GM23338 (cell line): ENCODE results near the gene PNPLA8. TPM values are rescaled to one million over a fixed set of nuclear protein-coding genes. Genes with fewer than 3 reads are reported as not detected.
"Not testable (repeated sequence)": the region's sequence is repeated elsewhere in the genome, so short reads cannot be mapped to it uniquely, and the experiment has no call there.

Experiments
- ATAC-seq: fragments of 200-7000 bp; cut with Tn5 transposase; 3 replicates; pipeline ENCODE4 v1.9.1; 2020
- DNase-seq: peaks from one replicate; pipeline ENCODE4 v3.0.0-alpha.2; 2015; ENCODE audit warnings: low spot score
- H2AFZ ChIP-seq: fragments of 200-600 bp; sonication (generic); 2 replicates; pipeline ENCODE4 v1.8.0; 2016; ENCODE audit warnings: antibody characterized with exemption, mild to moderate bottlenecking, moderate library complexity
- H3F3A ChIP-seq: fragments of 200-600 bp; sonication (generic); replicated peaks from 2 replicates; pipeline ENCODE4 v1.8.0; 2017; ENCODE audit warnings: antibody characterized with exemption, mixed run types, low read depth
- H3K27ac ChIP-seq: fragments of 200-600 bp; sonication (generic); 2 replicates; pipeline ENCODE4 v1.6.1; 2016; ENCODE audit warnings: low read depth
- H3K27me3 ChIP-seq: fragments of 200-600 bp; sonication (generic); 2 replicates; pipeline ENCODE4 v1.8.0; 2016; ENCODE audit warnings: mild to moderate bottlenecking, mixed run types, moderate library complexity; ENCODE audit not compliant: insufficient read depth
- H3K36me3 ChIP-seq: fragments of 200-600 bp; sonication (generic); 2 replicates; pipeline ENCODE4 v1.8.0; 2016; ENCODE audit warnings: mild to moderate bottlenecking; ENCODE audit not compliant: insufficient read depth
- H3K4me1 ChIP-seq: fragments of 200-600 bp; sonication (generic); 2 replicates; pipeline ENCODE4 v1.8.0; 2016; ENCODE audit warnings: mild to moderate bottlenecking, moderate library complexity; ENCODE audit not compliant: insufficient read depth
- H3K4me2 ChIP-seq: fragments of 200-600 bp; sonication (generic); 2 replicates; pipeline ENCODE4 v1.7.1; 2017; ENCODE audit warnings: mixed run types
- H3K4me3 ChIP-seq: fragments of 200-600 bp; sonication (generic); 2 replicates; pipeline ENCODE4 v1.6.1; 2016; ENCODE audit warnings: mixed run types
- H3K79me2 ChIP-seq: fragments of 200-600 bp; sonication (generic); replicated peaks from 2 replicates; pipeline ENCODE4 v1.8.0; 2017; ENCODE audit warnings: mild to moderate bottlenecking; ENCODE audit not compliant: insufficient read depth
- H3K9me2 ChIP-seq: fragments of 200-600 bp; sonication (generic); 2 replicates; pipeline ENCODE4 v1.8.0; 2017; ENCODE audit not compliant: insufficient read depth
- H4K20me1 ChIP-seq: fragments of 200-600 bp; sonication (generic); replicated peaks from 2 replicates; pipeline ENCODE4 v1.8.0; 2017; ENCODE audit warnings: mild to moderate bottlenecking; ENCODE audit not compliant: insufficient read depth
- H3K27ac Mint-ChIP-seq: 2 replicates; pipeline ENCODE4 v1.8.0; 2020; ENCODE audit warnings: inconsistent platforms, mild to moderate bottlenecking, moderate library complexity, mixed read lengths
- H3K27me3 Mint-ChIP-seq: 3 replicates; pipeline ENCODE4 v1.8.0; 2022; ENCODE audit warnings: low read depth, mild to moderate bottlenecking, moderate library complexity, mixed read lengths, inconsistent platforms; ENCODE audit not compliant: insufficient read depth, poor library complexity
- H3K36me3 Mint-ChIP-seq: 3 replicates; pipeline ENCODE4 v1.8.0; 2021; ENCODE audit warnings: low read depth, mild to moderate bottlenecking, inconsistent platforms, moderate library complexity, mixed read lengths
- H3K4me1 Mint-ChIP-seq: 3 replicates; pipeline ENCODE4 v1.8.0; 2020; ENCODE audit warnings: mild to moderate bottlenecking, inconsistent platforms, mixed read lengths
- H3K4me3 Mint-ChIP-seq: 3 replicates; pipeline ENCODE4 v1.8.0; 2021; ENCODE audit warnings: moderate library complexity, mild to moderate bottlenecking, inconsistent platforms, mixed read lengths
- H3K9me3 Mint-ChIP-seq: 3 replicates; pipeline ENCODE4 v1.8.0; 2020; ENCODE audit warnings: moderate library complexity, mild to moderate bottlenecking, inconsistent platforms, mixed read lengths
- CTCF ChIP-seq, 2 experiments: fragments of 200-600 bp in 1 of 2; sonication (generic) in 1 of 2; conservative IDR thresholded peaks; 2 replicates each; pipeline versions ENCODE4 v1.5.1 to v1.6.1; 2016 to 2017; ENCODE audit warnings: antibody characterized with exemption in 2 of 2, low read depth in 2 of 2, mild to moderate bottlenecking in 2 of 2, moderate library complexity in 1 of 2
- STAT1 ChIP-seq: IDR thresholded peaks from one replicate; pipeline ENCODE4 v1.6.1; 2016; ENCODE audit warnings: antibody characterized with exemption; ENCODE audit not compliant: unreplicated experiment
- polyA plus RNA-seq: library from polyadenylated mRNA; unstranded; fragments of >200 nt; fragmentation: Nextera tagmentation; extraction: Ambion mirVana; gene quantifications from 2 replicates; pipeline ENCODE4 v1.2.1, GENCODE V29; 2016
- total RNA-seq: library from RNA; depleted of rRNA; stranded (reverse); fragments of >200 nt; shearing (Covaris generic); gene quantifications from 2 replicates; pipeline ENCODE4 v1.2.3, GENCODE V29; 2014
- TF ChIP-seq, protein P1 (sequence below): IDR thresholded peaks from one replicate; pipeline ENCODE4 v1.6.1; 2018; ENCODE audit warnings: antibody characterized with exemption; ENCODE audit not compliant: unreplicated experiment

The PNPLA8 gene
- total and polyA plus RNA-seq, 2 experiments from 2014 or later = 12.5 to 13.6 TPM

DNA sequence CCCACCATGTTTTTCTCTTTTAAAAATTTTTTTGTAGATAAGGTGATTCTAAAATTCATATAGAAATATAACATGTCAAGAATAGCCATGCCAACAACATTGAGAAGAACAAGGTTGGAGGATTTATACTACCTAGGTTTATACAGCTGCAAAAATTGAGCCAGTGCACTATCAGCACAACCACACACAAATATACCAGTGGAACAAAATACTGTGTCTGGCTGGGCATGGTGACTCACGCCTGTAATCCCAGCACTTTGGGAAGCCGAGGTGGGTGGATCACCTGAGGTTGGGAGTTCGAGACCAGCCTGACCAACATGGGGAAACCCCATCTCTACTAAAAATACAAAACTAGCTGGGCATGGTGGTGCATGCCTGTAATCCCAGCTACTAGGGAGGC is 21.4 kb downstream of the PNPLA8 start:
- H3K27me3 Mint-ChIP-seq, H3F3A ChIP-seq, H3K4me2 ChIP-seq, H3K79me2 ChIP-seq, H3K4me1 ChIP-seq, H2AFZ ChIP-seq, H3K27ac ChIP-seq, H3K4me3 ChIP-seq, H4K20me1 ChIP-seq, H3K9me2 ChIP-seq, H3K36me3 Mint-ChIP-seq, H3K4me3 Mint-ChIP-seq, H3K4me1 Mint-ChIP-seq, H3K9me3 Mint-ChIP-seq, H3K27ac Mint-ChIP-seq, DNase-seq, H3K27me3 ChIP-seq, ATAC-seq, H3K36me3 ChIP-seq: not testable (repeated sequence)

- Mint-ChIP-seq H3K36me3 (peaks cover 9% of the 10 kb centered on the region; the same call in 2 of the 3 replicates), H3K9me3 (no peaks in the 10 kb centered on the region), H3K4me1 (no peaks in the 10 kb centered on the region; the same call in 2 of the 3 replicates), H3K27me3 (peaks cover 2% of the 10 kb centered on the region), H3K4me3 (no peak overlapping the region), H3K27ac (no peak overlapping the region)
- ATAC-seq (no peak), DNase-seq (no peak)
- TF ChIP-seq CTCF (conservative IDR thresholded peaks at IDR 0.05; ENCODE audit: low read depth in 2 of 2) (no peak), STAT1 (no peak)
- TF ChIP-seq, protein P1, sequence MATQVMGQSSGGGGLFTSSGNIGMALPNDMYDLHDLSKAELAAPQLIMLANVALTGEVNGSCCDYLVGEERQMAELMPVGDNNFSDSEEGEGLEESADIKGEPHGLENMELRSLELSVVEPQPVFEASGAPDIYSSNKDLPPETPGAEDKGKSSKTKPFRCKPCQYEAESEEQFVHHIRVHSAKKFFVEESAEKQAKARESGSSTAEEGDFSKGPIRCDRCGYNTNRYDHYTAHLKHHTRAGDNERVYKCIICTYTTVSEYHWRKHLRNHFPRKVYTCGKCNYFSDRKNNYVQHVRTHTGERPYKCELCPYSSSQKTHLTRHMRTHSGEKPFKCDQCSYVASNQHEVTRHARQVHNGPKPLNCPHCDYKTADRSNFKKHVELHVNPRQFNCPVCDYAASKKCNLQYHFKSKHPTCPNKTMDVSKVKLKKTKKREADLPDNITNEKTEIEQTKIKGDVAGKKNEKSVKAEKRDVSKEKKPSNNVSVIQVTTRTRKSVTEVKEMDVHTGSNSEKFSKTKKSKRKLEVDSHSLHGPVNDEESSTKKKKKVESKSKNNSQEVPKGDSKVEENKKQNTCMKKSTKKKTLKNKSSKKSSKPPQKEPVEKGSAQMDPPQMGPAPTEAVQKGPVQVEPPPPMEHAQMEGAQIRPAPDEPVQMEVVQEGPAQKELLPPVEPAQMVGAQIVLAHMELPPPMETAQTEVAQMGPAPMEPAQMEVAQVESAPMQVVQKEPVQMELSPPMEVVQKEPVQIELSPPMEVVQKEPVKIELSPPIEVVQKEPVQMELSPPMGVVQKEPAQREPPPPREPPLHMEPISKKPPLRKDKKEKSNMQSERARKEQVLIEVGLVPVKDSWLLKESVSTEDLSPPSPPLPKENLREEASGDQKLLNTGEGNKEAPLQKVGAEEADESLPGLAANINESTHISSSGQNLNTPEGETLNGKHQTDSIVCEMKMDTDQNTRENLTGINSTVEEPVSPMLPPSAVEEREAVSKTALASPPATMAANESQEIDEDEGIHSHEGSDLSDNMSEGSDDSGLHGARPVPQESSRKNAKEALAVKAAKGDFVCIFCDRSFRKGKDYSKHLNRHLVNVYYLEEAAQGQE = no peak
- Histone ChIP-seq H3K27me3 (no peaks in the 10 kb centered on the region), H3K4me3 (no peak overlapping the region), H3F3A (no peaks in the 10 kb centered on the region), H3K27ac (no peak overlapping the region), H2AFZ (no peak overlapping the region), H3K9me2 (no peaks in the 10 kb centered on the region), H3K79me2 (no peaks in the 10 kb centered on the region), H3K4me1 (no peaks in the 10 kb centered on the region), H3K4me2 (no peak overlapping the region), H4K20me1 (no peaks in the 10 kb centered on the region), H3K36me3 (no peaks in the 10 kb centered on the region)
Measured at GRCh38 chr7:108503112-108504026, 22.6 kb downstream of the PNPLA8 start.
